Right lobe of liver (tissue), 6 donors: ENCODE results near the gene WDR53. TPM values are rescaled to one million over a fixed set of nuclear protein-coding genes. Genes with fewer than 3 reads are reported as not detected.
"Not testable (repeated sequence)": the region's sequence is repeated elsewhere in the genome, so short reads cannot be mapped to it uniquely, and the experiment has no call there.

Experiments used
- ATAC-seq, 4 donors: fragments of 200-7000 bp; cut with Tn5 transposase; one replicate each; pipeline ENCODE4 v1.9.1; 2020; ENCODE audit warnings: mild to moderate bottlenecking in 4 of 4, moderate library complexity in 4 of 4
- DNase-seq, 3 donors: peaks; one replicate each; pipeline ENCODE4 v3.0.0-alpha.2; 2020
- H3K27ac ChIP-seq, 3 donors: fragments of 200-600 bp; one replicate each; pipeline ENCODE4 v1.8.0; 2022
- H3K27me3 ChIP-seq, 2 donors: fragments of 200-600 bp; one replicate each; pipeline ENCODE4 v1.8.0; 2022
- H3K36me3 ChIP-seq, 4 donors: fragments of 200-600 bp; sonication (generic) in 1 of 4; one replicate each; pipeline versions ENCODE4 v1.5.1 to v1.8.0; 2017 to 2022; ENCODE audit warnings: control low read depth in 1 of 4
- H3K4me1 ChIP-seq, 4 donors: fragments of 200-600 bp; sonication (generic) in 1 of 4; one replicate each; pipeline versions ENCODE4 v1.5.1 to v1.8.0; 2017 to 2022; ENCODE audit warnings: control low read depth in 1 of 4
- H3K4me3 ChIP-seq, 3 donors: fragments of 200-600 bp; one replicate each; pipeline ENCODE4 v1.8.0; 2022
- H3K9me3 ChIP-seq, 4 donors: fragments of 200-600 bp; sonication (generic) in 1 of 4; one replicate each; pipeline versions ENCODE4 v1.5.1 to v1.8.0; 2017 to 2022; ENCODE audit warnings: control low read depth in 1 of 4
- CTCF ChIP-seq, 4 donors: fragments of 200-600 bp in 3 of 4; fragments of 450-650 bp in 1 of 4; IDR thresholded peaks; one replicate each; pipeline versions ENCODE4 v1.5.1 to v1.8.0; 2016 to 2022; ENCODE audit warnings: antibody characterized with exemption in 4 of 4, mild to moderate bottlenecking in 2 of 4
- POLR2A ChIP-seq: fragments of 450-650 bp; IDR thresholded peaks from one replicate; pipeline ENCODE4 v1.6.1; 2017; ENCODE audit warnings: antibody characterized with exemption, mild to moderate bottlenecking
- WGBS: methylation state at CpG from one replicate; pipeline ENCODE4 v1.1.6; 2018; ENCODE audit warnings: low coverage, low lambda C conversion rate; ENCODE audit not compliant: insufficient coverage; ENCODE audit errors: missing lambda C conversion rate; 5-methylcytosine and 5-hydroxymethylcytosine counted together
- intact Hi-C, 2 donors: fragments of 100-400 bp; cut with DNase I; formaldehyde crosslinking; loops; one replicate each; pipeline versions ENCODE4 v1.11.2 to v1.14.1; 2022
- total RNA-seq, 6 experiments: library from RNA; depleted of rRNA in 2 of 6; stranded (reverse); fragments of >200 nt in 2 of 6; fragmentation: NEBNext Ultra II Directional in 3 of 6; extraction: Animal tissue kit (Norgen Biotek cat#: 25700) in 3 of 6; gene quantifications; one replicate each; pipeline versions ENCODE4 v1.1.0 to v1.2.4, GENCODE V29; 2016 to 2023
- donor health status: DM: no; HTN: yes; CAD: no.
- donor health status: DM: no; HTN: no; CAD: no.
- donor health status: DM: no; HTN: no; CAD: no.
- donor health status: DM: no; HTN: yes; CAD: no.
- donor health status: DM: no; HTN: yes; CAD: no.

Gene WDR53
- total RNA-seq, 6 experiments from 2014 or later, result 1.5 to 5.8 (median 4.3) TPM

- no peak for DNase-seq
- 64% methylated on average over 1 of the region's 2 CpGs for WGBS
- H3K27ac ChIP-seq, result no peak overlapping the region
- TF ChIP-seq CTCF (IDR thresholded peaks at IDR 0.05) (no peak), POLR2A (no peak)
- no peaks in the 10 kb centered on the region for H3K36me3 ChIP-seq
- intact Hi-C loops, result no loop called here
- peaks cover 0 to 16% (median 9%) of the 10 kb centered on the region in 4 donors for H3K9me3 ChIP-seq
- no peak for ATAC-seq
- no peaks in the 10 kb centered on the region for H3K4me1 ChIP-seq
- no peaks in the 10 kb centered on the region for H3K27me3 ChIP-seq
- H3K4me3 ChIP-seq, result no peak overlapping the region
Measured at GRCh38 chr3:196517162-196517800, 51.1 kb downstream of the WDR53 start.

- H3K4me1 ChIP-seq, result no peaks in the 10 kb centered on the region
- WGBS, result 87% methylated on average over 9 of the region's 10 CpGs
- H3K9me3 ChIP-seq, result peaks cover 0 to 13% (median 4%) of the 10 kb centered on the region in 4 donors
- H3K27ac ChIP-seq, result no peak within 1 kb of the TSS
- intact Hi-C loops, result no loop called here
- H3K27me3 ChIP-seq, result no peaks in the 10 kb centered on the region
- DNase-seq (no peak), ATAC-seq (no peak)
- TF ChIP-seq CTCF (IDR thresholded peaks at IDR 0.05) (no peak), POLR2A (no peak)
- no peak within 1 kb of the TSS for H3K4me3 ChIP-seq
- no peaks in the 10 kb centered on the region for H3K36me3 ChIP-seq
Measured at GRCh38 chr3:196514913-196515621, 53.3 kb downstream of the WDR53 start, which contains the start of gene SMCO1. TSS of gene SMCO1 (minus strand) at chr3:196515346. CDS start at chr3:196515209, 137 bp downstream.

GRCh38 chr3:196514350-196514716 lies 54.0 kb downstream of the WDR53 start:
- Histone ChIP-seq H3K4me3 (no peak overlapping the region), H3K27ac (no peak overlapping the region), H3K36me3 (no peaks in the 10 kb centered on the region), H3K27me3 (no peaks in the 10 kb centered on the region), H3K4me1 (no peaks in the 10 kb centered on the region), H3K9me3 (peaks cover 0 to 5% (median under 1%) of the 10 kb centered on the region in 4 donors)
- 100% methylated on average over 1 of the region's 1 CpG for WGBS
- intact Hi-C loops, result no loop called here
- DNase-seq, result no peak
- TF ChIP-seq POLR2A, result no peak
- no peak for TF ChIP-seq CTCF (IDR thresholded peaks at IDR 0.05)
- no peak for ATAC-seq

- WGBS, result 79% methylated on average over 8 of the region's 8 CpGs
- Histone ChIP-seq H3K27me3 (no peaks in the 10 kb centered on the region), H3K4me3 (no peak overlapping the region), H3K36me3 (no peaks in the 10 kb centered on the region), H3K4me1 (no peaks in the 10 kb centered on the region), H3K27ac (no peak overlapping the region), H3K9me3 (peaks cover 0 to 1% (median 0%) of the 10 kb centered on the region in 4 donors)
- no peak for TF ChIP-seq POLR2A
- TF ChIP-seq CTCF (IDR thresholded peaks at IDR 0.05), result no peak
- no peak for ATAC-seq
- intact Hi-C loops, result no loop called here
- DNase-seq, result no peak
Measured at GRCh38 chr3:196513697-196514349, 54.5 kb downstream of the WDR53 start.

GRCh38 chr3:196511646-196512425 lies 56.5 kb downstream of the WDR53 start:
- 78% methylated on average over 8 of the region's 15 CpGs for WGBS
- ATAC-seq, H3K27ac ChIP-seq, H3K27me3 ChIP-seq, DNase-seq, H3K4me3 ChIP-seq, H3K36me3 ChIP-seq, H3K9me3 ChIP-seq, intact Hi-C loops, H3K4me1 ChIP-seq: not testable (repeated sequence)

- no CpG with 5 or more reads among the region's 1 CpG for WGBS
- H3K9me3 ChIP-seq, intact Hi-C loops, H3K4me3 ChIP-seq, H3K27ac ChIP-seq, DNase-seq, H3K36me3 ChIP-seq, H3K27me3 ChIP-seq, ATAC-seq, H3K4me1 ChIP-seq: not testable (repeated sequence)
Measured at GRCh38 chr3:196511108-196511507, 57.2 kb downstream of the WDR53 start.
